GM12878 (cell line): Measurements from ENCODE around the gene PARVA. TPM values are rescaled to one million over a fixed set of nuclear protein-coding genes. Genes with fewer than 3 reads are reported as not detected.

Source experiments
- ATAC-seq: fragments of 200-7000 bp; cut with Tn5 transposase; 3 replicates; pipeline ENCODE4 v1.9.1; 2020; ENCODE audit warnings: mild to moderate bottlenecking, moderate library complexity
- BruUV-seq: library from RNA; stranded (reverse); fragments of 400-500 nt; replicated peaks from 2 replicates; lab custom pipeline; 2021; lab: Mats Ljungman, UMichigan
- CTCF ChIA-PET: fragments of 300-600 bp; sonication (Branson Sonifier 250); formaldehyde crosslinking; extraction: SDS; loops from one replicate; lab custom pipeline; 2021; ENCODE audit warnings: inconsistent platforms; lab: Yijun Ruan, JAX
- POLR2A ChIA-PET: fragments of 350-600 bp; formaldehyde crosslinking; extraction: SDS; loops from one replicate; lab custom pipeline; 2021; ENCODE audit warnings: inconsistent platforms; lab: Charles Lee
- RAD21 ChIA-PET: fragments of 300-600 bp; sonication (Branson Sonifier 250); formaldehyde crosslinking; loops from one replicate; lab custom pipeline; 2023; ENCODE audit warnings: antibody characterized with exemption; ENCODE audit not compliant: unreplicated experiment; lab: Charles Lee
- SMC1A ChIA-PET: fragments of 300-600 bp; sonication (Branson Sonifier 250); formaldehyde crosslinking; loops from one replicate; lab custom pipeline; 2023; ENCODE audit not compliant: unreplicated experiment, uncharacterized antibody; lab: Charles Lee
- DNase-seq: peaks from one replicate; pipeline ENCODE4 v3.0.0-alpha.2; 2011; ENCODE audit warnings: low read depth, low spot score
- FAIRE-seq: peaks from 3 replicates; lab custom pipeline; 2011; peaks lifted over from hg19 to GRCh38; lab: Jason Lieb, UNC
- H2AFZ ChIP-seq: 2 replicates; pipeline ENCODE4 v1.6.0; 2011; ENCODE audit warnings: low read depth, low read length, control low read depth; ENCODE audit not compliant: control insufficient read depth
- H3K27ac ChIP-seq: 2 replicates; pipeline ENCODE4 v1.5.1; 2011; ENCODE audit warnings: control low read depth; ENCODE audit not compliant: control insufficient read depth, insufficient read depth
- H3K27me3 ChIP-seq, 2 experiments: replicated peaks in 1 of 2; 2 replicates each; pipeline versions ENCODE4 v1.6.0 to v1.6.1; 2011; ENCODE audit warnings: low read length in 1 of 2; ENCODE audit not compliant: control insufficient read depth in 2 of 2, insufficient read depth in 2 of 2
- H3K36me3 ChIP-seq, 2 experiments: 2 replicates each; pipeline ENCODE4 v1.5.1; 2011; ENCODE audit warnings: low read length in 1 of 2; ENCODE audit not compliant: control insufficient read depth in 2 of 2, insufficient read depth in 2 of 2
- H3K4me1 ChIP-seq: 2 replicates; pipeline ENCODE4 v1.6.1; 2011; ENCODE audit warnings: mild to moderate bottlenecking, low read length, moderate library complexity, mixed read lengths; ENCODE audit not compliant: control insufficient read depth, insufficient read depth
- H3K4me2 ChIP-seq: 2 replicates; pipeline ENCODE4 v1.6.0; 2011; ENCODE audit warnings: control low read depth; ENCODE audit not compliant: control insufficient read depth, insufficient read depth
- H3K4me3 ChIP-seq: fragments of 200-600 bp; sonication (generic); 2 replicates; pipeline ENCODE4 v1.5.1; 2016
- H3K79me2 ChIP-seq: 2 replicates; pipeline ENCODE4 v1.6.0; 2011; ENCODE audit warnings: low read length; ENCODE audit not compliant: control insufficient read depth, insufficient read depth
- H3K9ac ChIP-seq: 2 replicates; pipeline ENCODE4 v1.8.0; 2011; ENCODE audit warnings: low read length, control low read depth, mixed read lengths; ENCODE audit not compliant: control insufficient read depth, insufficient read depth
- H3K9me3 ChIP-seq: replicated peaks from 3 replicates; pipeline ENCODE4 v1.5.1; 2011; ENCODE audit warnings: mild to moderate bottlenecking, low read length; ENCODE audit not compliant: control insufficient read depth, insufficient read depth
- H4K20me1 ChIP-seq: 2 replicates; pipeline ENCODE4 v1.6.0; 2011; ENCODE audit not compliant: control insufficient read depth, insufficient read depth
- CBX3 ChIP-seq: fragments of 200-600 bp; sonication (generic); IDR thresholded peaks from 2 replicates; pipeline ENCODE4 v1.6.1; 2016; ENCODE audit warnings: low read depth, borderline replicate concordance
- CREB1 ChIP-seq: IDR thresholded peaks from 2 replicates; pipeline ENCODE4 v1.6.1; 2012; ENCODE audit warnings: low read depth, mild to moderate bottlenecking, inconsistent platforms
- HDAC2 ChIP-seq: fragments of 200-600 bp; sonication (generic); IDR thresholded peaks from 2 replicates; pipeline ENCODE4 v1.6.1; 2017
- JUNB ChIP-seq: IDR thresholded peaks from 2 replicates; pipeline ENCODE4 v1.6.1; 2016; ENCODE audit warnings: antibody characterized with exemption, mild to moderate bottlenecking
- MYC ChIP-seq: IDR thresholded peaks from 2 replicates; pipeline ENCODE4 v1.6.1; 2011; ENCODE audit warnings: mild to moderate bottlenecking, low read length, moderate library complexity, inconsistent platforms; ENCODE audit not compliant: insufficient read depth, insufficient replicate concordance, insufficient read length, severe bottlenecking
- NFIC ChIP-seq: IDR thresholded peaks from 2 replicates; pipeline ENCODE4 v1.6.1; 2012; ENCODE audit warnings: low read depth, mild to moderate bottlenecking, inconsistent platforms, low read length, moderate library complexity
- POLR2A ChIP-seq: IDR thresholded peaks from 2 replicates; pipeline ENCODE4 v1.6.1; 2011; ENCODE audit warnings: low read depth, mild to moderate bottlenecking, low read length
- POLR2AphosphoS2 ChIP-seq: IDR thresholded peaks from 2 replicates; pipeline ENCODE4 v1.6.1; 2011; ENCODE audit warnings: low read depth, mild to moderate bottlenecking, low read length, improper control_type of control experiment, moderate library complexity
- RAD51 ChIP-seq: fragments of 450-650 bp; IDR thresholded peaks from 2 replicates; pipeline ENCODE4 v1.6.1; 2016; ENCODE audit warnings: moderate library complexity, mild to moderate bottlenecking, inconsistent platforms
- SIX5 ChIP-seq: IDR thresholded peaks from 2 replicates; pipeline ENCODE4 v1.6.1; 2011; ENCODE audit warnings: mild to moderate bottlenecking, low read depth, low read length, moderate library complexity; ENCODE audit not compliant: severe bottlenecking
- SUZ12 ChIP-seq: fragments of 200-600 bp; sonication (generic); IDR thresholded peaks from one replicate; pipeline ENCODE4 v1.6.1; 2018; ENCODE audit warnings: antibody characterized with exemption, mild to moderate bottlenecking; ENCODE audit not compliant: unreplicated experiment
- WGBS: methylation state at CpG from one replicate; pipeline ENCODE4 v1.1.6; 2016; ENCODE audit warnings: low lambda C conversion rate; ENCODE audit not compliant: insufficient replicate concordance, insufficient coverage; ENCODE audit errors: missing lambda C conversion rate; 5-methylcytosine and 5-hydroxymethylcytosine counted together
- in situ Hi-C: fragments of 300-500 bp; cut with MboI; formaldehyde crosslinking; loops from 9 replicates; pipeline ENCODE4 v1.14.3; 2018; ENCODE audit warnings: mixed read lengths
- intact Hi-C: fragments of 100-400 bp; cut with micrococcal nuclease; formaldehyde crosslinking; loops from one replicate; pipeline ENCODE4 v1.14.2; 2022; ENCODE audit not compliant: unreplicated experiment
- polyA plus RNA-seq, 11 experiments: library from polyadenylated mRNA; depleted of rRNA in 4 of 11; unstranded in 6 of 11; stranded (reverse) in 5 of 11; fragments of >200 nt; fragmentation: Nextera tagmentation in 4 of 11; fragmentation: Illumina TruSeq in 1 of 11; extraction: Ambion mirVana in 4 of 11; extraction: Trizol in 1 of 11; gene quantifications; 1 replicate in 1 of 11; 2 replicates in 10 of 11; pipeline versions ENCODE4 v1.2.1 to v1.2.3, GENCODE V29; 2011 to 2016; ENCODE audit warnings: inconsistent platforms in 2 of 11, missing spikeins in 2 of 11, low read depth in 1 of 11
- total RNA-seq, 4 experiments: library from RNA; depleted of rRNA in 3 of 4; stranded (reverse); fragments of >200 nt in 3 of 4; fragmentation: Illumina TruSeq in 1 of 4; extraction: Trizol in 1 of 4; gene quantifications; 2 replicates each; pipeline versions ENCODE4 v1.2.1 to v1.2.3, GENCODE V29; 2013 to 2021
- TF ChIP-seq, protein P1 (sequence below): fragments of 450-650 bp; IDR thresholded peaks from 2 replicates; pipeline ENCODE4 v1.6.1; 2018; ENCODE audit warnings: mild to moderate bottlenecking, low read depth, moderate library complexity; ENCODE audit not compliant: partially characterized antibody

Gene PARVA
- total and polyA plus RNA-seq, 10 of the 15 experiments (the other 5 are each of a cell fraction or from before 2014, with no cell fraction given): 0.01 to 0.44 (median 0.03) TPM; not detected in 7

DNA sequence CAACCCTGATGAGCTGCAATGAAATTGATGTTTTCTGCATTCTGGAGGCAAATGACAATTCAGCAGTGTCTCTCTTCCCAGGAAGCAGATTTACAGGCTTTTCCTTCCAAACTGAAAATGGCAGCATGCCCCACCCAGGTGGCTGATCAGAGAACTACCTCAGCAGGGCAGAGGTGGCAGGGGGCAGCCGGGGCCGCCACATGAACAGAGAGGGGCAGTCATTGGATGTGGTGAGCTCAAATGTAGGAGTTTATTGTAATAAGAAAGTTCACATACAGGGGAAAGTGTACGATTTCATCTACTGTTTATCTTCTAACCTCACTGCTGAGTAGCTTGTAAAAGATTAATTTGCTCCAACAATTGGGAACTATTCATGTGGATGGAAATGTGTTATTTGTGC lies 15.7 kb upstream of the PARVA start:
- Histone ChIP-seq H3K36me3 (no peaks in the 10 kb centered on the region), H3K4me2 (no peak overlapping the region), H3K79me2 (no peaks in the 10 kb centered on the region), H3K9me3 (no peaks in the 10 kb centered on the region), H4K20me1 (no peaks in the 10 kb centered on the region), H3K27me3 (no peaks in the 10 kb centered on the region; a peak in 1 of 4 replicates), H3K27ac (no peak overlapping the region), H2AFZ (no peak overlapping the region), H3K9ac (no peak overlapping the region), H3K4me1 (no peaks in the 10 kb centered on the region), H3K4me3 (no peak overlapping the region)
- intact Hi-C loops: no loop called here
- no TSS peak for BruUV-seq
- ChIA-PET CTCF (no interaction called here), RAD21 (no interaction called here), POLR2A (no interaction called here), SMC1A (no interaction called here)
- ATAC-seq (no peak), FAIRE-seq (no peak), DNase-seq (no peak)
- in situ Hi-C loops: no loop called here
- 2% methylated on average over 3 of the region's 3 CpGs for WGBS
- TF ChIP-seq, protein P1, sequence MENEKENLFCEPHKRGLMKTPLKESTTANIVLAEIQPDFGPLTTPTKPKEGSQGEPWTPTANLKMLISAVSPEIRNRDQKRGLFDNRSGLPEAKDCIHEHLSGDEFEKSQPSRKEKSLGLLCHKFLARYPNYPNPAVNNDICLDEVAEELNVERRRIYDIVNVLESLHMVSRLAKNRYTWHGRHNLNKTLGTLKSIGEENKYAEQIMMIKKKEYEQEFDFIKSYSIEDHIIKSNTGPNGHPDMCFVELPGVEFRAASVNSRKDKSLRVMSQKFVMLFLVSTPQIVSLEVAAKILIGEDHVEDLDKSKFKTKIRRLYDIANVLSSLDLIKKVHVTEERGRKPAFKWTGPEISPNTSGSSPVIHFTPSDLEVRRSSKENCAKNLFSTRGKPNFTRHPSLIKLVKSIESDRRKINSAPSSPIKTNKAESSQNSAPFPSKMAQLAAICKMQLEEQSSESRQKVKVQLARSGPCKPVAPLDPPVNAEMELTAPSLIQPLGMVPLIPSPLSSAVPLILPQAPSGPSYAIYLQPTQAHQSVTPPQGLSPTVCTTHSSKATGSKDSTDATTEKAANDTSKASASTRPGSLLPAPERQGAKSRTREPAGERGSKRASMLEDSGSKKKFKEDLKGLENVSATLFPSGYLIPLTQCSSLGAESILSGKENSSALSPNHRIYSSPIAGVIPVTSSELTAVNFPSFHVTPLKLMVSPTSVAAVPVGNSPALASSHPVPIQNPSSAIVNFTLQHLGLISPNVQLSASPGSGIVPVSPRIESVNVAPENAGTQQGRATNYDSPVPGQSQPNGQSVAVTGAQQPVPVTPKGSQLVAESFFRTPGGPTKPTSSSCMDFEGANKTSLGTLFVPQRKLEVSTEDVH: no peak
- no peak for TF ChIP-seq SIX5
- no peak for TF ChIP-seq MYC
- no peak for TF ChIP-seq SUZ12
- TF ChIP-seq RAD51: no peak
- TF ChIP-seq HDAC2: no peak
- TF ChIP-seq NFIC: no peak
- TF ChIP-seq POLR2AphosphoS2: no peak
- TF ChIP-seq CREB1: no peak
- no peak for TF ChIP-seq POLR2A
- no peak for TF ChIP-seq CBX3
- TF ChIP-seq JUNB: no peak
